GM12873 (cell line): ENCODE measurements around the gene MAP7.

Source experiments
- CTCF ChIP-seq: IDR thresholded peaks from 2 replicates; pipeline ENCODE4 v1.5.1; 2012; ENCODE audit warnings: low read depth, mild to moderate bottlenecking, moderate library complexity, low read length, control low read depth; ENCODE audit not compliant: insufficient read depth; ENCODE audit errors: missing control alignments

The MAP7 gene

GRCh38 chr6:136491754-136492153, 58.5 kb downstream of the MAP7 start:
- no peak for TF ChIP-seq CTCF

GRCh38 chr6:136491251-136491650, 59.0 kb downstream of the MAP7 start:
- no peak for TF ChIP-seq CTCF

GRCh38 chr6:136487759-136488425, 62.3 kb downstream of the MAP7 start:
- no peak for TF ChIP-seq CTCF

GRCh38 chr6:136486357-136486756, 63.9 kb downstream of the MAP7 start:
- TF ChIP-seq CTCF: no peak

GRCh38 chr6:136483906-136484305, 66.3 kb downstream of the MAP7 start:
- TF ChIP-seq CTCF: no peak

GRCh38 chr6:136477548-136477947, 72.7 kb downstream of the MAP7 start:
- TF ChIP-seq CTCF: no peak

GRCh38 chr6:136475686-136476085, 74.5 kb downstream of the MAP7 start:
- TF ChIP-seq CTCF: no peak
